ENCODE results near the gene MAPK1IP1L. TPM values are rescaled to one million over a fixed set of nuclear protein-coding genes. Genes with fewer than 3 reads are reported as not detected.

MAPK1IP1L gene
- total RNA-seq, 2 experiments from 2014 or later = 24.6 to 94.8 TPM

DNA sequence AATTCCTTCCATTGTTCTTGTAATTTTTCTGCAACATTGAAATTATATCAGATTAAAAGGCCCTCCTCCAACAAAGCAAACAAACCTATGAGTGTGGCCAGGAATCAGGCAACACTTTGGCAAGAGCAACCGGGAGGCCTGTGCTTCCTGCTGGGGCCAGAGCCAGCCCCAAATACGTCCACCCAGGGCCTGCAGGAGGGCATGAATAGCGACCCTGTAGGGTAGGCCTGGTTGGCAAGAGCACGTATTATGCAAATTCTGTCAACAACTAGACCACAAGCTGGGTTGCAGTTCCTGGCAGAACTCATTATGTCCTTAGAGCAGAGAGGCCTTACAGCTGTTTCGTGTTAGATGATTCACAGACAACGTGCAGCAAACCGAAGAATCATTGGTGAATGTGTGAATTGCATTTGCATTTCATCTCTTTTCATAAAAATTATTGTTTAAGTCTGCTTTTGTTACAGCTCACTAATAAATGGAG lies 50.7 kb downstream of the MAPK1IP1L start:
- Histone ChIP-seq H2AFZ (ENCODE audit: low read length) (peak overlapping the region; percentile 82), H3K4me1 (ENCODE audit: insufficient read depth, low read length, poor library complexity, severe bottlenecking) (peaks cover 46% of the 10 kb centered on the region), H3K36me3 (ENCODE audit: insufficient read depth, low read length) (peaks cover 7% of the 10 kb centered on the region; the same call in 1 of the 2 replicates), H3K4me3 (ENCODE audit: low read depth, low read length, poor library complexity, severe bottlenecking) (peak overlapping the region; percentile 34), H3K4me2 (ENCODE audit: low read length) (peak overlapping the region; percentile 68), H3K79me2 (ENCODE audit: insufficient read depth, low read depth, low read length) (no peaks in the 10 kb centered on the region), H4K20me1 (ENCODE audit: insufficient read depth, low read length) (no peaks in the 10 kb centered on the region), H3K9me2 (ENCODE audit: insufficient read depth, low read length) (no peaks in the 10 kb centered on the region), H3K9me3 (ENCODE audit: low read length) (no peaks in the 10 kb centered on the region; the same call in 1 of the 2 replicates), H3K27ac (ENCODE audit: low read depth, low read length, poor library complexity, severe bottlenecking) (peak overlapping the region; percentile 92)
- POLR2A ChIA-PET = interaction anchor here (0.6 to 2.1 kb wide), 12 partner anchors 10 to 168 kb away, joined by 3 to 14 read pairs (median 3); partner anchors contain the start of genes DLGAP5 and MAPK1IP1L
- DNase-seq (ENCODE audit: low spot score) = peak; percentile 94
- intact Hi-C loops (cut with micrococcal nuclease; ENCODE audit: unreplicated experiment) = loop anchor here (5.0 to 10.0 kb wide), 2 partner anchors 90 to 483 kb away; partner anchors contain the start of genes DLGAP5 and KTN1
- TF ChIP-seq EZH2phosphoT487 (IDR thresholded peaks at IDR 0.05; ENCODE audit: borderline replicate concordance, low read depth, low read length) = no peak
- TF ChIP-seq, protein P1, sequence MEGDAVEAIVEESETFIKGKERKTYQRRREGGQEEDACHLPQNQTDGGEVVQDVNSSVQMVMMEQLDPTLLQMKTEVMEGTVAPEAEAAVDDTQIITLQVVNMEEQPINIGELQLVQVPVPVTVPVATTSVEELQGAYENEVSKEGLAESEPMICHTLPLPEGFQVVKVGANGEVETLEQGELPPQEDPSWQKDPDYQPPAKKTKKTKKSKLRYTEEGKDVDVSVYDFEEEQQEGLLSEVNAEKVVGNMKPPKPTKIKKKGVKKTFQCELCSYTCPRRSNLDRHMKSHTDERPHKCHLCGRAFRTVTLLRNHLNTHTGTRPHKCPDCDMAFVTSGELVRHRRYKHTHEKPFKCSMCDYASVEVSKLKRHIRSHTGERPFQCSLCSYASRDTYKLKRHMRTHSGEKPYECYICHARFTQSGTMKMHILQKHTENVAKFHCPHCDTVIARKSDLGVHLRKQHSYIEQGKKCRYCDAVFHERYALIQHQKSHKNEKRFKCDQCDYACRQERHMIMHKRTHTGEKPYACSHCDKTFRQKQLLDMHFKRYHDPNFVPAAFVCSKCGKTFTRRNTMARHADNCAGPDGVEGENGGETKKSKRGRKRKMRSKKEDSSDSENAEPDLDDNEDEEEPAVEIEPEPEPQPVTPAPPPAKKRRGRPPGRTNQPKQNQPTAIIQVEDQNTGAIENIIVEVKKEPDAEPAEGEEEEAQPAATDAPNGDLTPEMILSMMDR (conservative IDR thresholded peaks at IDR 0.05; ENCODE audit: low read length) = no peak
- no TSS peak for BruUV-seq (replicated peaks)
- CTCF ChIA-PET (ENCODE audit: unreplicated experiment) = interaction anchor here (1.0 to 1.1 kb wide), 3 partner anchors 11 to 51 kb away, joined by 3 to 6 read pairs (median 3); partner anchors contain the start of gene MAPK1IP1L

DNA sequence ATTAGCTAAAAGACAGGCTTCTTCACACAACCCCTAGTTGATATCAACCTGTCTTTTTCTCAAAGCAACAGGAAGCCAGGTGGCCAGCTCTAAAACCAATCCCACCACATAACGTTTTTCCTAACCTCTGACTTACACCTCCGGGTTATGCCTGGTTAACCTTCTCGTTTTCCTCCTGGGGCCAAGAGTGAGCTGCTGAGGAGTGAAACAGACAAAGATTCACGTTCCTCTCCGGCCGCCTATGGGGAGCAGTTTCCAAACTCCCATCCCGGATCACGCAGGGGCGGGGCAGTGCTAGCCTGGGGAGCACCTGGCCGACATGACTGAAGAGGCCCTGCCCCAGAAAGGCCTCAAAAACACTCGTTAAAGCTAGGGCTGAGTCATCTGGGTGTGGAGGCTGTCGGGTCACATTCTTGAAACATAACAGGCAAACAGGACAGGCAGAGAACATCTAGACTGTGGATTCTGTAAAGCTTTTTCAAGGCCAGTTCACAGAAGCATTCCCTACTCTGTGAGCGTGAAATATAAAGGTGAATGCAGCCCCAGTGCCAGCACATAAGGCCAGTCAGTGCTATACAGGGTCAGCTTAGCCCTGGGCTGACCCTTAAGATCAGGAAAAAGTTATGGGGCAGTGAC lies 51.7 kb downstream of the MAPK1IP1L start:
- Histone ChIP-seq H3K9me2 (ENCODE audit: insufficient read depth, low read length) (no peaks in the 10 kb centered on the region), H3K4me3 (ENCODE audit: low read depth, low read length, poor library complexity, severe bottlenecking) (peak overlapping the region; percentile 34), H4K20me1 (ENCODE audit: insufficient read depth, low read length) (no peaks in the 10 kb centered on the region), H3K4me1 (ENCODE audit: insufficient read depth, low read length, poor library complexity, severe bottlenecking) (peaks cover 42% of the 10 kb centered on the region), H3K79me2 (ENCODE audit: insufficient read depth, low read depth, low read length) (no peaks in the 10 kb centered on the region), H2AFZ (ENCODE audit: low read length) (peak overlapping the region; percentile 82), H3K27ac (ENCODE audit: low read depth, low read length, poor library complexity, severe bottlenecking) (peak overlapping the region; percentile 92), H3K4me2 (ENCODE audit: low read length) (peak overlapping the region; percentile 68), H3K9me3 (ENCODE audit: low read length) (no peaks in the 10 kb centered on the region; the same call in 1 of the 2 replicates), H3K36me3 (ENCODE audit: insufficient read depth, low read length) (peaks cover 7% of the 10 kb centered on the region; the same call in 1 of the 2 replicates)
- DNase-seq (ENCODE audit: low spot score) = peak; percentile 84
- intact Hi-C loops (cut with micrococcal nuclease; ENCODE audit: unreplicated experiment) = loop anchor here (5.0 to 10.0 kb wide), 2 partner anchors 89 to 482 kb away; partner anchors contain the start of genes DLGAP5 and KTN1
- BruUV-seq (replicated peaks) = no TSS peak
- no peak for TF ChIP-seq EZH2phosphoT487 (IDR thresholded peaks at IDR 0.05; ENCODE audit: borderline replicate concordance, low read depth, low read length)
- TF ChIP-seq, protein P1 (conservative IDR thresholded peaks at IDR 0.05; ENCODE audit: low read length) = no peak
- CTCF ChIA-PET (ENCODE audit: unreplicated experiment) = interaction anchor here (0.8 to 1.1 kb wide), 5 partner anchors 8 to 52 kb away, joined by 3 to 6 read pairs (median 3); partner anchors contain the start of gene MAPK1IP1L
- POLR2A ChIA-PET = interaction anchor here (0.7 to 2.1 kb wide), 14 partner anchors 9 to 89 kb away, joined by 3 to 14 read pairs (median 4); partner anchors contain the start of genes DLGAP5 and MAPK1IP1L
